ENCODE measurements around the gene CNPY4.
"Not testable (repeated sequence)": the region's sequence is repeated elsewhere in the genome, so short reads cannot be mapped to it uniquely, and the experiment has no call there.

The CNPY4 gene

DNA sequence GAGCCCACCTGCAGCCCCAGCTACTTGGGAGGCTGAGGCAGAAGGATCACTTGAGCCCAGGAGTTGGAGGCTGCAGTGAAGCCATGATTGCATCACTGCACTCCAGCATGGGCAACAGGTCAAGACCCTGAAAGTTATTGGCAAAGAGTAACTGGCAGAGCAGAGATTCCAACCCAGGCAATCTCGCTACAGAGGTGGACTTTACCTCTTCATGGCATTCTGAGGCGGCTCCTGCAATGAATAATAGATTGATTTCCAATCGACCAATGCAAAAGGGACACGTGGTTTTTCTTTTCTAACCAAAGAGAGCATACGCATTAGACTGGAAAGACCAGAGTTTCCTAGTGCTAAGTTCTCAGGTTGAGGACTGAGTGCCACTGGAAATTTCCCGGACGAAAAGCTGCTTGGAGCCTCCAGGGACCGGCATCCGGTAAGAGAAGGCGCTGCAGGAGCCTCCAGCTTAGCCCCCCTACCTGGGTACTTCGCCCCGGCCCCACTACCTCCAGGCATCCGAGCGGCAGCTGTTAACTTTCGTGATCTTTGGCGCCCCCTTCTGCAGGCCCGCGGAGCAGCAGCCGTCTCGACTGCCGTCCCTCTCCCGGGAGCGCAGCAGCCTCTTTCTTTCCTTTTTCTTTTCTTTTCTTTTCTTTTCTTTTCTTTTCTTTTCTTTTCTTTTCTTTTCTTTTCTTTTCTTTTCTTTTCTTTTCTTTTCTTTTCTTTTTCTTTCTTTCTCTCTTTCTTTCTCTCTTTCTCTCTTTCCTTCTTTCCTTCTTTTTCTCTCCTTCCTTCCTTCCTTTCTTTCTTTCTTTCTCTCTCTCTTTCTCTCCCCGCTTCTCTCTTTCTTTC, 11.4 kb downstream of the CNPY4 start:
- Mint-ChIP-seq H3K36me3 (no peaks in the 10 kb centered on the region), H3K4me1 (peaks cover 41% of the 10 kb centered on the region), H3K9me3 (no peaks in the 10 kb centered on the region), H3K4me3 (peak overlapping the region; percentile 15), H3K27ac (no peak overlapping the region), H3K27me3 (peaks cover 11% of the 10 kb centered on the region)
- peak; percentile 91 for DNase-seq
- CTCF ChIA-PET: interaction anchor here (0.6 to 5.0 kb wide), 14 partner anchors 10 to 1220 kb away, joined by 3 to 46 read pairs (median 3); partner anchors contain the start of gene AP4M1

DNA sequence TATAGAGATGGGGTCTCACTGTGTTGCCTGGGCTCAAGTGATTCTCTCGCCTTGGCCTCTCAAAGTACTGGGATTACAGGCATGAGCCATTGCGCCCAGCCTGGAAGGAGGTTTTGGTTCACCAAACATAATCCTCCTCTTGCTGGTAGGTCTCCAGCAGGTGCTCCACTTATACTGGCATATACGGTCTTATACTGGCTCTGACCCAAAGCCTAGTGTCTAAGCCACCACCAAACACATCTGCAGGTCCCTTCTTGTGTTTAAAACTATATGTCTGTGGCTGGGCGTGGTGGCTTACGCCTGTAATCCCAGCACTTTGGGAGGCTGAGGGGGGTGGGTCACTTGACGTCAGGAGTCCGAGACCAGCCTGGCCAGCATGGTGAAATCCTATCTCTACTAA, 12.7 kb downstream of the CNPY4 start:
- Mint-ChIP-seq H3K9me3 (no peaks in the 10 kb centered on the region), H3K4me1 (peaks cover 34% of the 10 kb centered on the region), H3K27me3 (peaks cover 16% of the 10 kb centered on the region), H3K27ac (no peak overlapping the region), H3K36me3 (no peaks in the 10 kb centered on the region), H3K4me3 (no peak overlapping the region)
- CTCF ChIA-PET: interaction anchor here (0.6 to 5.0 kb wide), 28 partner anchors 8 to 457 kb away, joined by 3 to 46 read pairs (median 5); partner anchors contain the start of genes AP4M1 and MCM7
- DNase-seq: no peak

DNA sequence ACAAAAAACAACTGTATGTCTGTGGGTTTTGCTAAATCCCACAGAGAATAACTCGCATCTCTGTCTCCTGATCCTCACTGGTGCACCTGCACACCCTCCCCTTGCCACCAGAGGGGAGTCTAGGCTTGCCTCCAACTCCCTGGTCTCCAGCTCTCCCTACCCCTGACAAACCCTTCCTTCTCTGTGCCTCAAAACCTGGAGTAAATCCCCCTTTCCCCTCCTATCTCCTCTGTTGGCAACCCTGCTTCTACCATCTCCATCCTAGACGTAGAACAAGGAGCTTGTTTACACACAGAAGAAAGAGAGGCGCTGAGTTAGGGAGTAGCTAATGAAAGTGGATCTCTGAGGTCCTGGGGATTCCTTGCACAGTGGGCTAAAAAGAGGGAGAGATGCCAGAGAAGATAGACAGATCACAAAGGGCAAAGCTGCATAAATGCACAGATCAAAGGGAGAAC, 13.3 kb downstream of the CNPY4 start:
- no peak overlapping the region for H3K4me3 Mint-ChIP-seq
- no peaks in the 10 kb centered on the region for H3K9me3 Mint-ChIP-seq
- H3K27me3 Mint-ChIP-seq: peaks cover 16% of the 10 kb centered on the region
- DNase-seq: peak; percentile 81
- H3K4me1 Mint-ChIP-seq: peaks cover 36% of the 10 kb centered on the region
- H3K27ac Mint-ChIP-seq: no peak overlapping the region
- CTCF ChIA-PET: interaction anchor here (0.6 to 5.0 kb wide), 39 partner anchors 9 to 456 kb away, joined by 3 to 46 read pairs (median 5); partner anchors contain the start of genes AP4M1 and MCM7
- H3K36me3 Mint-ChIP-seq: no peaks in the 10 kb centered on the region

DNA sequence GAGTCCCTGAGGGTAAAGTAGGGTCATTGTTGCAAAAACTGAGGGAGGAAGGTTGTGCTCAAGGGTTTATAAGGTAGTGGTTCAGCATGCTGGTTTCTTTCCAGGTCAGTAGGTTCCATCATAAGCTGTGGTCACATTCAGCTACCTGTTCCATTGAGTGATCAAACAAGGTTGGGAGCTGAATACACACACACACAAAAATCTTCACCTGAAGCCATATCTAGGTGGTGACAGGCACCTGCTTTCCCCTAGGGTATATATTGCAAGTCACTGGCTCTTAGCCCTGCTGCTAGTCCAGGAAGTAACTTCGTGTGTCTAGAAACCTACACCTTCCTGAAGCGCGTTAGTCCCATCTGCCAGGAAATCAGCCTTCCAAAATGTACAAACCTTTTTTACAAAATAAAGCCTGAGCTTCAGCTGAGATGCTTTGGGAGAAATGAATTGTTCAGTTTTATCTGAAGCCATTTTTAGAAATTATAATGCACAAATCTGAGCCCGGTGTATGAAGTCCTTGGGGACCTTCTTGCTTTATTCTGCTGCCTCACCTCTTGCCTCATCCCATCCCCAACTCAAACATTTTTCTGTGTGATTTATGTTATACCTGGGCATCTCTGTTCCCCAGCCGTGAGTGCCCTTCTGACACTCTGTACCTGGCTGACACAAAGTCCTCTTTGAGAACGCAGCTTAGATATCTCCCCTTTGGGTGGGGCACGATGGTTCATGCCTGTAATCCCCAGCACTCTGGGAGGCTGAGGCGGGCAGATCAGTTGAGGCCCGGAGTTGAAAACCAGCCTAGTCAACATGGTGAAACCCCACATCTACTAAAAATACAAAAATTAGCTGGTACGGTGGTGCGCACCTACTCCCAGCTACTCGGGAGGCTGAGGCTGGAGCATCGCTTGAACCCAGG, 18.7 kb downstream of the CNPY4 start:
- Mint-ChIP-seq H3K27me3 (peaks cover 16% of the 10 kb centered on the region), H3K27ac (peak overlapping the region; percentile 68), H3K4me3 (no peak overlapping the region), H3K9me3 (no peaks in the 10 kb centered on the region), H3K36me3 (no peaks in the 10 kb centered on the region), H3K4me1 (peaks cover 19% of the 10 kb centered on the region)
- no peak for DNase-seq
- CTCF ChIA-PET: interaction anchor here (0.7 to 1.7 kb wide), 6 partner anchors 10 to 270 kb away, joined by 3 to 13 read pairs (median 4); partner anchors contain the start of gene LAMTOR4

DNA sequence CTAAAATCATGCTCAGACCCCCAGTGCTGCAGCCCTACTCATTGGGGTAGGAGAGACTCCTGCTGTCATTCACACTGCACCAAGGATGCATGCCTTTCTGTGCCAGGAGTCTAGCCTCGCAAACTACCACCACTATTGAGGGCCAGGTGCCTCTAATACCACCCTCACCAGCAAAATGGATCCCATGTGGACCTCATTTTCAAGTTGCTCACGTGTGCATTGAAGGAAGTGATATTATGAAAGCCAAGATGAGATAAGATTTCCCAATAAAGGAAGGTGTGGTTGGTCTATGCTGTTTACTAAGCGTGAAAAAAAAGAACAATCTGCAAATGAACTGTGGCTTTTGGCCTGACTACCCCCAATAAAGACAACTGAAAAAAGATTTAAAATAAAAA, 22.1 kb downstream of the CNPY4 start:
- H3K4me1 Mint-ChIP-seq: peaks cover 19% of the 10 kb centered on the region
- H3K36me3 Mint-ChIP-seq: no peaks in the 10 kb centered on the region
- no peak for DNase-seq
- peaks cover 8% of the 10 kb centered on the region for H3K27me3 Mint-ChIP-seq
- CTCF ChIA-PET: interaction anchor here (1.1 to 2.0 kb wide), 2 partner anchors 9 to 76 kb away, joined by 3 to 10 read pairs; no protein-coding TSS in a partner anchor
- no peak overlapping the region for H3K4me3 Mint-ChIP-seq
- H3K9me3 Mint-ChIP-seq: no peaks in the 10 kb centered on the region
- no peak overlapping the region for H3K27ac Mint-ChIP-seq

DNA sequence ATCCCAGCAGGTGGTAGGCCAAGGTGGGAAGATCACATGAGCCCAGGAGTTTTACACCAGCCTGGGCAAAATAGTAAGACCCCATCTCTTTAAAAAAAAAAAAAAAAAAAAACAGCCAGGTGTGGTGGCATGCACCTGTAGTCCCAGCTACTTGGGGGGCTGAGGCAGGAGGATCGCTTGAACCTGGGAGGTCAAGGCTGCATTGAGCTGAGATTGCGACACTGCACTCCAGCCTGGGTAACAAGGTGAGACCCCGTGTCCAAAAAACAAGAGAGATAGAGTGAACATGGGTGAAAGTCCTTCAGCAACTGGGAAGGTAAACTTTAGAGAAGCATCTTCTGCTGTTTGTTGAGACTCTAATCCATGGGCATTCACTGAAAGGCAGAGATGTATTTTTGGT, 23.0 kb downstream of the CNPY4 start:
- H3K4me1 Mint-ChIP-seq: peaks cover 19% of the 10 kb centered on the region
- no peaks in the 10 kb centered on the region for H3K36me3 Mint-ChIP-seq
- peaks cover 8% of the 10 kb centered on the region for H3K27me3 Mint-ChIP-seq
- no peaks in the 10 kb centered on the region for H3K9me3 Mint-ChIP-seq
- H3K27ac Mint-ChIP-seq: no peak overlapping the region
- no peak overlapping the region for H3K4me3 Mint-ChIP-seq
- DNase-seq: no peak
- CTCF ChIA-PET: interaction anchor here (0.6 to 2.0 kb wide), 4 partner anchors 10 to 265 kb away, joined by 3 to 10 read pairs (median 4); no protein-coding TSS in a partner anchor

DNA sequence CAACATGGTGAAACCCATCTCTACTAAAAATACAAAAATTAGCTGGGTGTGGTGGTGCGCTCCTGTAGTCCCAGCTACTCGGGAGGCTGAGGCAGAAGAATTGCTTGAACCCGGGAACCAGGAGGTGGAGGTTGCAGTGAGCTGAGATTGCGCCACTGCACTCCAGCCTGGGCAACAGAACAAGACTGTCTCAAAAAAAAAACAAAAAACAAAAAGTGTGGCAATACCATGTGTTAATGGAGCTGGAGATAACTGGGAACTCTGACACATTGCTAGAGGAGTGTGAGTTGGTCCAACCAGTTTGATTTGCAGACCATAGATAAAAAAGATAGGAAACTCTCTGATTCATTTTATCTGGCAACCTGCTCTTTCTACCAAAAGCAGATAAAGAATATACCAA, 26.9 kb downstream of the CNPY4 start:
- H3K27me3 Mint-ChIP-seq, H3K9me3 Mint-ChIP-seq, DNase-seq, H3K4me3 Mint-ChIP-seq, H3K27ac Mint-ChIP-seq: not testable (repeated sequence)
- CTCF ChIA-PET: interaction anchor here (2.2 to 2.7 kb wide), 2 partner anchors 8 to 13 kb away, joined by 11 to 13 read pairs; no protein-coding TSS in a partner anchor
- H3K36me3 Mint-ChIP-seq: peaks cover 14% of the 10 kb centered on the region
- H3K4me1 Mint-ChIP-seq: peaks cover 28% of the 10 kb centered on the region

DNA sequence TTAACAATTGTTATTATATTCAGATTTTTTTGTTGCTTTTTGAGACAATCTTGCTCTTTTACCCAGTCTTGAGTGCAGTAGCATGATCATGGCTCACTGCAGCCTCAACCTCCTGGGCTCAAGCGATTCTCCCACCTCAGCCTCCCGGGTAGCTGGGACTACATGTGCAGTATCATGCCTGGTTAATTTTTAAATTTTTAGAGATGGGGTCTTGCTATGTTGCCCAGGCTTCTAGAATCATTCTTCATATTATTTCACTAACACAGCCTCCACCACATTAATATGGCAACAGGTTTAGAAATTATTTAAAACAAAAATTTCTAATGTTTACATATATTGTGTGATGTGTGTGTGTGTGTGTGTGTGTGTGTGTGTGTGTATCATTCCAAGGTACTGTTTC, 27.8 kb downstream of the CNPY4 start:
- H3K4me1 Mint-ChIP-seq: peaks cover 33% of the 10 kb centered on the region
- peak overlapping the region; percentile 90 for H3K27ac Mint-ChIP-seq
- H3K36me3 Mint-ChIP-seq: peaks cover 21% of the 10 kb centered on the region
- DNase-seq: no peak
- H3K9me3 Mint-ChIP-seq: no peaks in the 10 kb centered on the region
- CTCF ChIA-PET: interaction anchor here (0.9 to 2.7 kb wide), 3 partner anchors 9 to 17 kb away, joined by 3 to 13 read pairs (median 11); no protein-coding TSS in a partner anchor
- H3K4me3 Mint-ChIP-seq: no peak overlapping the region
- no peaks in the 10 kb centered on the region for H3K27me3 Mint-ChIP-seq

DNA sequence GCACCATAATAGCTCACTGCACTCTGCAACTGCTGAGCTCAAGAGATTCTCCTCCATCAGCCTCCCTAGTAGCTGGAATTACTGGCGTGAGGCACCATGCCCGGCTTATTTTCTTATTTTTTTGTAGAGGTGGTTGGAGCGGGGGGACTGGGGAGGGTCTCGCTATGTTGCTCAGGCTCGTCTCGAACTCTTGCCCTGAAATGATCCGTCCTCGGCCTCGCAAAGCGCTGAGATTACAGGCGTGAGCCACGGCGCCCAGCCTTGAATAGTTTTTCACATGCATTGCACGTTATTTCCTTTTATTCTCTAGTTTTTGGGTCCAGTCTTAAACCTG, 28.8 kb downstream of the CNPY4 start:
- H3K9me3 Mint-ChIP-seq: no peaks in the 10 kb centered on the region
- H3K27ac Mint-ChIP-seq: peak overlapping the region; percentile 90
- H3K4me1 Mint-ChIP-seq: peaks cover 42% of the 10 kb centered on the region
- CTCF ChIA-PET: interaction anchor here (0.9 to 2.7 kb wide), 5 partner anchors 10 to 69 kb away, joined by 3 to 13 read pairs (median 9); partner anchors contain the start of gene GAL3ST4
- no peaks in the 10 kb centered on the region for H3K27me3 Mint-ChIP-seq
- peak overlapping the region; percentile 96 for H3K4me3 Mint-ChIP-seq
- peaks cover 29% of the 10 kb centered on the region for H3K36me3 Mint-ChIP-seq
- DNase-seq: no peak

DNA sequence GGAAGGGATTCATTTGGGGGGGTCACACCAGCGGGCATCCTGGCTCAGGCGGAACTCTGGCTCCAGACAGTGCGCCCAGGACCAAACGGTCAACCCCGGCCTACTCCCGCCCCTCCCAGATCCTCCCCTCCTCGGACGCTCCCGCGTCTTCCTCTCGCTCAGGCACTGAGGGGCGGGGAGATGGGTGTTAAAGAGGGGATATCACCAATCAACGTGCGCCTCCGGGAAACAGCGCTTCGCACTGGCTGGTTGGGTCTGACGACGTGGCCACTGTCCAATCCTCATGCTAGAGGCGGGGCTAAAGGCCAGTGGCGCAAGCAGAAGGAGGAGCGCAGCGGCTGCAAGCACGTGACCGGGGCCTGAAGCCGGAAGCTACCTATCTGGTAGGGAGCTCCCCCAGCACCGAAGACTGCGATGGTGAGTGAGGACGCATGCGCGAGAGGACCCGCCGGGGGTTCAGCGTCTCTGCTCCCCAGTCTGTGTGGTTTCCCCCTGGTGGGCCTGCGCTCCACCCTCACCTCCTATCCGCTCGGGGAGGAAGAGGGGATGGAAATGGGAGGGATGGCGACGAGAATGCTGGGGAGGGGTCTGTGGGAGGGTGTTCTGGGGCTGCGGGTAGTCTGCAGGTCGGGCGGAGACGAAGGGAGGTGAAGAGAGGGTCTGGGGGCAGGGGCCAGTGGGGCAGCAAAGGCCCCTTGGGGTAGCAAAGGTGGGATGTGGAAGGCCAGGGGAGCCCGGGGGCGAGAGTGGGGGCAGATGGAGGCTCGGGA, 29.3 kb downstream of the CNPY4 start, which contains the start of gene LAMTOR4:
Gene LAMTOR4, plus strand, starts transcription at position 360 of the 770 bp plus-strand sequence. Its CDS starts 55 bp downstream, at position 415.
- Mint-ChIP-seq H3K27ac (peak within 1 kb of the TSS; percentile 90), H3K4me3 (peak within 1 kb of the TSS; percentile 96), H3K4me1 (peaks cover 48% of the 10 kb centered on the region), H3K27me3 (no peaks in the 10 kb centered on the region), H3K9me3 (no peaks in the 10 kb centered on the region), H3K36me3 (peaks cover 33% of the 10 kb centered on the region)
- CTCF ChIA-PET: interaction anchor here (1.0 to 2.7 kb wide), 3 partner anchors 11 to 69 kb away, joined by 3 to 13 read pairs (median 9); partner anchors contain the start of gene GAL3ST4
- DNase-seq: peak; percentile 99

DNA sequence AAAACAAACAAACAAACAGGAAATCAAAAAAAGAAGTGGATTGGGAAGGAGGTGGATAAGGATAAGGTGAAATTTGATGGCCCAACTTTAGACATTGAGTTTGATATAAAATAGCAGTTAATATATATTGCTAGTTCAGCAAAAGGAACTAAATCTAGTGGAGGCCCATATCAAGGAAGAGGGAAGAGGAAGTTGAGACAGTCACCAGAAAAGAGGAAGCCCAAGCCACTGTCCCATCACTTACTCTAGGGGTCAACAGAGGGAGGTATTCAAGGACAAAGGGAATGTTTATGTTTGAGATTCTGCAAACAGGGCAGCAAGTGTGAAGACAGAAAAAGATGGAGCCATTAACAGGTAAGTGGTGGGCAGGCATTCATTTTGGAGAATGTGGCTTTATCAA, 33.0 kb downstream of the CNPY4 start:
- Mint-ChIP-seq H3K27ac (peak overlapping the region; percentile 55), H3K27me3 (no peaks in the 10 kb centered on the region), H3K4me3 (no peak overlapping the region), H3K9me3 (no peaks in the 10 kb centered on the region), H3K4me1 (peaks cover 74% of the 10 kb centered on the region), H3K36me3 (peaks cover 54% of the 10 kb centered on the region)
- no peak for DNase-seq
- CTCF ChIA-PET: interaction anchor here (0.9 kb wide), 1 partner anchor 58 kb away, joined by 3 read pairs; no protein-coding TSS in a partner anchor

DNA sequence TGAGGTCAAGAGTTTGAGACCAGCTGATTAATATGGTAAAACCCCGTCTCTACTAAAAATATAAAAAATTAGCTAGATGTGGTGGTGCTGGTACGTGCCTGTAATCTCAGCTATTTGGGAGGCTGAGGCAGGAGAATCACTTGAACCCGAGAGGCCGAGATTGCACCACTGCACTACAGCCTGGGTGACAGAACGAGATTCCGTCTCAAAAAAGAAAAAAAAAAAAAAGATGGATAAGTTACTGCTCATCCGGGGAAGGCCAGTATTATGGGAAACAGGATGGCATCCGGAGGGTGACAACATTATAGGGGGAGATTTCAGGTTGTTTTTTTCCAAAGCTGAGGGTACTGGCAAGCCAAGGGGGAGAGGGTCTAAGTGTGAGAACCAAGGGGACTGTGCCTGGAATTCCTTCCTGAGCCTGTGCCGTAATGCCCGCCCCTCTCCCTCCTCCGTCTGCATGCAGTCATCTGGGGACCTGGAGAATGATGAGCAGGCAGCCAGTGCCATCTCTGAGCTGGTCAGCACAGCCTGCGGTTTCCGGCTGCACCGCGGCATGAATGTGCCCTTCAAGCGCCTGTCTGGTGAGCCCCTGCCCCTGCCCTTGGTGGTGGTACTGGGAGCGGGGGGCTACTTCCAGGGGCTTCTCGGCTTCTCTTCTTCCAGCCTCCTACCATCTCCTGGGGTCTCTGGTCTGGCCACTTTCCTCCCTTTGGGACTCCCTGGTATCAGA, 33.7 kb downstream of the CNPY4 start:
- CTCF ChIA-PET: no interaction called here
- no peak overlapping the region for H3K4me3 Mint-ChIP-seq
- H3K36me3 Mint-ChIP-seq: peaks cover 58% of the 10 kb centered on the region
- peaks cover 74% of the 10 kb centered on the region for H3K4me1 Mint-ChIP-seq
- no peaks in the 10 kb centered on the region for H3K9me3 Mint-ChIP-seq
- H3K27ac Mint-ChIP-seq: no peak overlapping the region
- no peaks in the 10 kb centered on the region for H3K27me3 Mint-ChIP-seq
- no peak for DNase-seq
